ENCODE measurements around the gene MPV17.

DNA sequence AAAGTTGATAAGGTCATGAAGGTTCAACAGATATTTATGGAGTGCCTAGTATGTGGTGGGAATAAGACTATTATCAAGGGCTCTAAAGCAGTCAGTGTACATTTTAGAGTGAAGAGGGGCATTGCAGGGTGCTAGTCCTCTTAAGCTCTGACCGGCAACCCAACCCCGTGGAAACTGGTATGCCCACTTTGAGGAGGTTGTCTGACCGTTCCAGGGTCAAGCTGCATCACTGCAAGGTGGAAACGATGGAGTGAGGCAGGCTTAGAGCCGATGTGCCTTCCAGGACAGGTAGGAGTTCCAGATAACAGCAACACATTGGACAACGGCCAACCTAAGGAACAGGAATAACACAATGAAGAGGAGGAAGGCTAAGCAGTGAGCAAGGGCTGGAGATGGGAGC is 13.2 kb downstream of the MPV17 start:
- TF ChIP-seq, protein P1, sequence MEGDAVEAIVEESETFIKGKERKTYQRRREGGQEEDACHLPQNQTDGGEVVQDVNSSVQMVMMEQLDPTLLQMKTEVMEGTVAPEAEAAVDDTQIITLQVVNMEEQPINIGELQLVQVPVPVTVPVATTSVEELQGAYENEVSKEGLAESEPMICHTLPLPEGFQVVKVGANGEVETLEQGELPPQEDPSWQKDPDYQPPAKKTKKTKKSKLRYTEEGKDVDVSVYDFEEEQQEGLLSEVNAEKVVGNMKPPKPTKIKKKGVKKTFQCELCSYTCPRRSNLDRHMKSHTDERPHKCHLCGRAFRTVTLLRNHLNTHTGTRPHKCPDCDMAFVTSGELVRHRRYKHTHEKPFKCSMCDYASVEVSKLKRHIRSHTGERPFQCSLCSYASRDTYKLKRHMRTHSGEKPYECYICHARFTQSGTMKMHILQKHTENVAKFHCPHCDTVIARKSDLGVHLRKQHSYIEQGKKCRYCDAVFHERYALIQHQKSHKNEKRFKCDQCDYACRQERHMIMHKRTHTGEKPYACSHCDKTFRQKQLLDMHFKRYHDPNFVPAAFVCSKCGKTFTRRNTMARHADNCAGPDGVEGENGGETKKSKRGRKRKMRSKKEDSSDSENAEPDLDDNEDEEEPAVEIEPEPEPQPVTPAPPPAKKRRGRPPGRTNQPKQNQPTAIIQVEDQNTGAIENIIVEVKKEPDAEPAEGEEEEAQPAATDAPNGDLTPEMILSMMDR (IDR thresholded peaks at IDR 0.05 in 8 of 11, conservative IDR thresholded peaks at IDR 0.05 in 3 of 11), result no peak
- no peak for TF ChIP-seq POLR2A (IDR thresholded peaks at IDR 0.05)

All from spleen (tissue), 7 donors.